H1 (cell line): ENCODE data around the gene ARHGAP8. TPM values are rescaled to one million over a fixed set of nuclear protein-coding genes. Genes with fewer than 3 reads are reported as not detected.

Experiments
- CTCF ChIA-PET: fragments of 300-600 bp; sonication (Branson Sonifier 250); formaldehyde crosslinking; loops from one replicate; lab custom pipeline; 2021; ENCODE audit not compliant: partially characterized antibody; lab: Charles Lee
- POLR2A ChIA-PET: fragments of 300-600 bp; sonication (Branson Sonifier 250); formaldehyde crosslinking; loops from one replicate; lab custom pipeline; 2021; ENCODE audit warnings: inconsistent platforms; ENCODE audit not compliant: partially characterized antibody; lab: Charles Lee
- DNase-seq, 2 experiments: peaks; one replicate each; pipeline versions ENCODE4 v3.0.0 to v3.0.0-alpha.2; 2010 to 2022; ENCODE audit warnings: low spot score in 2 of 2, low read depth in 1 of 2, mixed read lengths in 1 of 2
- FAIRE-seq: peaks from 2 replicates; lab custom pipeline; 2011; peaks lifted over from hg19 to GRCh38; lab: Jason Lieb, UNC
- H2AFZ ChIP-seq: 2 replicates; pipeline ENCODE4 v1.8.1; 2012; ENCODE audit warnings: low read length, inconsistent platforms
- H2AK5ac ChIP-seq: 2 replicates; pipeline ENCODE4 v1.6.1; 2013; ENCODE audit warnings: low read depth, low read length
- H2BK120ac ChIP-seq: replicated peaks from 2 replicates; pipeline ENCODE3; 2013; ENCODE audit warnings: low read depth, low read length, inconsistent platforms
- H2BK12ac ChIP-seq: 2 replicates; pipeline ENCODE4 v1.6.1; 2013; ENCODE audit warnings: low read depth, low read length
- H2BK15ac ChIP-seq: 2 replicates; pipeline ENCODE4 v1.6.1; 2013; ENCODE audit warnings: low read length
- H2BK20ac ChIP-seq: 2 replicates; pipeline ENCODE4 v1.6.1; 2013; ENCODE audit warnings: low read length
- H2BK5ac ChIP-seq: 2 replicates; pipeline ENCODE4 v1.6.1; 2013; ENCODE audit warnings: low read depth, low read length
- H3K14ac ChIP-seq: 2 replicates; pipeline ENCODE4 v1.6.1; 2013; ENCODE audit warnings: inconsistent platforms; ENCODE audit not compliant: insufficient read length
- H3K18ac ChIP-seq: 2 replicates; pipeline ENCODE4 v1.6.1; 2013; ENCODE audit warnings: low read length; ENCODE audit errors: extremely low read depth
- H3K23ac ChIP-seq: 2 replicates; pipeline ENCODE4 v1.6.1; 2013; ENCODE audit warnings: inconsistent platforms; ENCODE audit not compliant: insufficient read length
- H3K23me2 ChIP-seq: 2 replicates; pipeline ENCODE4 v1.6.1; 2013; ENCODE audit warnings: low read depth, low read length
- H3K27ac ChIP-seq: 2 replicates; pipeline ENCODE4 v1.6.1; 2011; ENCODE audit warnings: low read depth, low read length, inconsistent platforms
- H3K27me3 ChIP-seq, 4 experiments: replicated peaks in 1 of 4; 1 replicate in 1 of 4; 2 replicates in 3 of 4; pipeline versions ENCODE4 v1.6.1 to v1.8.1; 2011 to 2013; ENCODE audit warnings: low read length in 3 of 4, mild to moderate bottlenecking in 3 of 4, inconsistent platforms in 2 of 4, mixed read lengths in 2 of 4, moderate library complexity in 1 of 4; ENCODE audit not compliant: control insufficient read depth in 3 of 4, insufficient read depth in 3 of 4; ENCODE audit errors: extremely low read depth in 1 of 4
- H3K36me3 ChIP-seq, 4 experiments: 2 replicates each; pipeline versions ENCODE4 v1.6.1 to v1.8.1; 2011 to 2013; ENCODE audit warnings: mild to moderate bottlenecking in 4 of 4, low read length in 3 of 4, moderate library complexity in 2 of 4, control low read depth in 1 of 4, inconsistent platforms in 1 of 4; ENCODE audit not compliant: insufficient read depth in 4 of 4, control insufficient read depth in 2 of 4
- H3K4ac ChIP-seq: replicated peaks from 2 replicates; pipeline ENCODE3; 2013; ENCODE audit warnings: low read length, low read depth, mixed read lengths, inconsistent platforms; ENCODE audit not compliant: insufficient read length
- H3K4me1 ChIP-seq, 4 experiments: replicated peaks in 1 of 4; 1 replicate in 1 of 4; 2 replicates in 3 of 4; pipeline versions ENCODE4 v1.6.1 to v1.8.1; 2011 to 2013; ENCODE audit warnings: low read length in 3 of 4, inconsistent platforms in 2 of 4, mixed read lengths in 1 of 4; ENCODE audit not compliant: insufficient read depth in 4 of 4, control insufficient read depth in 3 of 4
- H3K4me2 ChIP-seq, 2 experiments: 2 replicates each; pipeline versions ENCODE4 v1.6.1 to v1.8.1; 2011 to 2013; ENCODE audit warnings: low read depth in 2 of 2, low read length in 2 of 2, control low read depth in 1 of 2, inconsistent platforms in 1 of 2, mild to moderate bottlenecking in 1 of 2; ENCODE audit not compliant: insufficient read depth in 1 of 2
- H3K4me3 ChIP-seq, 4 experiments: fragments of 200-600, 300-600 bp in 1 of 4; sonication (generic), shearing (Covaris generic), sonication (Bioruptor Twin) in 1 of 4; 2 replicates each; pipeline versions ENCODE4 v1.5.1 to v1.8.1; 2011 to 2016; ENCODE audit warnings: low read length in 4 of 4, low read depth in 3 of 4, control low read depth in 2 of 4, inconsistent platforms in 2 of 4, mild to moderate bottlenecking in 2 of 4, mixed read lengths in 1 of 4, moderate library complexity in 1 of 4; ENCODE audit not compliant: insufficient read depth in 2 of 4; ENCODE audit errors: extremely low read depth in 1 of 4
- H3K56ac ChIP-seq: replicated peaks from 2 replicates; pipeline ENCODE3; 2013; ENCODE audit warnings: low read depth, mild to moderate bottlenecking, mixed read lengths, low read length, inconsistent platforms; ENCODE audit not compliant: insufficient read length
- H3K79me1 ChIP-seq: 2 replicates; pipeline ENCODE4 v1.6.1; 2013; ENCODE audit warnings: low read depth, low read length, control low read depth
- H3K79me2 ChIP-seq, 2 experiments: 2 replicates each; pipeline versions ENCODE4 v1.6.1 to v1.8.1; 2012 to 2013; ENCODE audit warnings: low read length in 2 of 2, mild to moderate bottlenecking in 2 of 2, inconsistent platforms in 1 of 2; ENCODE audit not compliant: insufficient read depth in 2 of 2, control insufficient read depth in 1 of 2
- H3K9ac ChIP-seq, 4 experiments: replicated peaks in 1 of 4; 1 replicate in 1 of 4; 2 replicates in 3 of 4; pipeline versions ENCODE4 v1.6.1 to v1.8.1; 2011 to 2013; ENCODE audit warnings: low read depth in 3 of 4, low read length in 3 of 4, control low read depth in 2 of 4, mild to moderate bottlenecking in 2 of 4, moderate library complexity in 2 of 4, inconsistent platforms in 1 of 4; ENCODE audit errors: extremely low read depth in 1 of 4
- H3K9me3 ChIP-seq, 2 experiments: 2 replicates each; pipeline versions ENCODE4 v1.6.1 to v1.8.1; 2012 to 2013; ENCODE audit warnings: mild to moderate bottlenecking in 2 of 2, moderate library complexity in 2 of 2, control low read depth in 1 of 2, inconsistent platforms in 1 of 2, low read depth in 1 of 2, low read length in 1 of 2, mixed read lengths in 1 of 2; ENCODE audit not compliant: insufficient read depth in 2 of 2
- H4K20me1 ChIP-seq, 2 experiments: replicated peaks in 1 of 2; 2 replicates each; pipeline versions ENCODE3 to v1.8.1; 2011 to 2013; ENCODE audit warnings: inconsistent platforms in 2 of 2, low read length in 2 of 2, mild to moderate bottlenecking in 1 of 2; ENCODE audit not compliant: insufficient read depth in 2 of 2, control insufficient read depth in 1 of 2
- H4K5ac ChIP-seq: 2 replicates; pipeline ENCODE4 v1.6.1; 2013; ENCODE audit warnings: low read length, low read depth, mixed read lengths, inconsistent platforms; ENCODE audit not compliant: insufficient read length
- H4K8ac ChIP-seq: 2 replicates; pipeline ENCODE4 v1.8.0; 2013; ENCODE audit warnings: mild to moderate bottlenecking, moderate library complexity, low read length, inconsistent platforms; ENCODE audit not compliant: insufficient read depth; ENCODE audit errors: extremely low read depth
- H4K91ac ChIP-seq: replicated peaks from 2 replicates; pipeline ENCODE3; 2013; ENCODE audit warnings: low read length, mixed read lengths, inconsistent platforms; ENCODE audit not compliant: insufficient read length
- KDM1A ChIP-seq: fragments of 200-600, 300-600 bp; sonication (generic); IDR thresholded peaks from 2 replicates; pipeline ENCODE4 v1.7.1; 2016; ENCODE audit warnings: mild to moderate bottlenecking, low read length, borderline replicate concordance
- WGBS, 2 experiments: shearing (Covaris generic) in 1 of 2; methylation state at CpG; one replicate each; pipeline versions ENCODE4 v1.1.6 to v1.1.7; 2013 to 2015; ENCODE audit warnings: low lambda C conversion rate in 2 of 2, mixed read lengths in 2 of 2, inconsistent platforms in 1 of 2, low coverage in 1 of 2, missing lambda C conversion rate in 1 of 2; ENCODE audit not compliant: insufficient replicate concordance in 2 of 2, insufficient coverage in 1 of 2, insufficient read length in 1 of 2; ENCODE audit errors: extremely low coverage in 1 of 2, missing lambda C conversion rate in 1 of 2; 5-methylcytosine and 5-hydroxymethylcytosine counted together
- polyA plus RNA-seq, 7 experiments: library from polyadenylated mRNA; depleted of rRNA in 3 of 7; stranded (reverse) in 5 of 7; unstranded in 2 of 7; fragments of >200 nt in 5 of 7; fragments of 200-250 nt in 2 of 7; gene quantifications; 1 replicate in 5 of 7; 2 replicates in 1 of 7; 4 replicates in 1 of 7; pipeline versions ENCODE4 v1.2.1 to v1.2.3, GENCODE V29; 2011 to 2013; ENCODE audit warnings: missing spikeins in 2 of 7, mixed read lengths in 2 of 7
- total RNA-seq: library from RNA; stranded (reverse); fragmentation: NEBNext Ultra II Directional; extraction: Animal tissue kit (Norgen Biotek cat#: 25700); gene quantifications from 2 replicates; pipeline ENCODE4 v1.2.1, GENCODE V29; 2021

Gene ARHGAP8
- total and polyA plus RNA-seq, 2 of the 8 experiments (the other 6 are each of a cell fraction or from before 2014, with no cell fraction given) = 35.6 to 47.7 TPM

DNA sequence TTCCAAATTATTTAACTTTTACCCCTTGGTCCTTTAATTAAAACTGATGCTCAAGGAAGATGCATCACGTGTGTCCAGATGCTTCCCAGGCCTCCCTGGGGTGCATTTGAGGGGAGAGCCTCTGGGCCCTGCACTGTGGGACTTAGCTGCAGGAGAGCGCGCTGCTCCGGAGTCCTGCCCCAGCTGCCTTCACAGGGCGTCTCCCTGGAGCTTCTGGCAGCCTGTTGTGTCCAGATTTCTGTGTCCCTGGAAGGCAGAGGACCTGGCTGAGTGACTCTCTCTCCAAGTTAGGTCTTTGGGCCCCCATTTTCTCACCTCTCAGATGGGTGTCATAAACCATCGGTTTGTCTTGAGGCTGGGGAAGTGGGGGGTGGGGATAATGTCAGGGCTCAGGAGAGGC, 3.0 kb downstream of the ARHGAP8 start:
- Histone ChIP-seq H3K79me2 (peaks cover 0 to 57% of the 10 kb centered on the region in 2 experiments; a peak in 2 of 4 replicates), H3K79me1 (peaks cover 3% of the 10 kb centered on the region; the same call in 1 of the 2 replicates), H3K27me3 (peaks cover 0 to 7% (median 4%) of the 10 kb centered on the region in 4 experiments; a peak in 4 of 7 replicates), H3K18ac (no peak overlapping the region), H4K8ac (no peak overlapping the region), H4K20me1 (peaks cover 8 to 20% of the 10 kb centered on the region in 2 experiments), H3K9ac (no peak overlapping the region), H3K56ac (no peak overlapping the region), H3K23ac (no peak overlapping the region), H3K4me1 (peaks cover 4 to 29% (median 19%) of the 10 kb centered on the region in 4 experiments), H3K4ac (no peak overlapping the region), H2BK12ac (peak overlapping the region; percentile 40), H2BK15ac (no peak overlapping the region), H2BK20ac (no peak overlapping the region), H3K27ac (no peak overlapping the region), H3K9me3 (no peaks in the 10 kb centered on the region), H3K4me3 (peak overlapping the region in 3 of 4 experiments; percentile 9 to 51 (median 32); a peak in 4 of 8 replicates), H2AFZ (no peak overlapping the region), H2BK120ac (no peak overlapping the region), H4K5ac (no peak overlapping the region), H2AK5ac (peak overlapping the region; percentile 68; the same call in 1 of the 2 replicates), H3K36me3 (no peaks in the 10 kb centered on the region), H3K14ac (no peak overlapping the region), H3K23me2 (peaks cover 5% of the 10 kb centered on the region), H4K91ac (no peak overlapping the region), H2BK5ac (peak overlapping the region; percentile 15; the same call in 1 of the 2 replicates), H3K4me2 (peak overlapping the region; percentile 63 to 86)
- WGBS, 2 experiments = 50% methylated on average over 6 of the region's 6 CpGs; no CpG with 5 or more reads in 1 of the 2 experiments
- ChIA-PET CTCF (interaction anchor here (0.6 to 4.9 kb wide), 5 partner anchors 20 to 330 kb away, joined by 3 to 31 read pairs (median 3); no protein-coding TSS in a partner anchor), POLR2A (interaction anchor here (0.8 to 2.8 kb wide), 5 partner anchors 10 to 263 kb away, joined by 3 to 9 read pairs (median 3); no protein-coding TSS in a partner anchor)
- no peak for DNase-seq
- no peak for FAIRE-seq
- no peak for TF ChIP-seq KDM1A
